Measurements from ENCODE around the gene CC2D2A.
A peak's percentile ranks its signal among the peaks of the same experiment; 100 is the strongest.
"Not testable (repeated sequence)": the region's sequence is repeated elsewhere in the genome, so short reads cannot be mapped to it uniquely, and the experiment has no call there.

CC2D2A gene

DNA sequence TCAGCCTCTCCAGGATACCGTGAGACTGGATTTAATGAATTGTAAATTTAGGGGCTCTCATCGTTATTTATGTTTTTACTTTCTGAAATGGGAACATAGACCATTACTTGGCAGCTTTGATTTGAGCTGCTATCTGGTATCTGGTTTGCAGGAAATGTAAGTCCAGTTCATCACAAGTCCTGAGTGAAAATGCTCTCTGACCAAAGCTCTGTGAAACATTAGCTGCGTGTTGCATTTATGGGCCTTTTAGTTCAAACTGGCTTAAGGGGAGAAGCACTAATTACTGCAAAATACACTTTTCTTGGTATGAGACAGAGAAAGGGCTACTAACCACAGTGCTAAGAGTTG is 420 bp downstream of the CC2D2A start:
- DNase-seq: no peak

DNA sequence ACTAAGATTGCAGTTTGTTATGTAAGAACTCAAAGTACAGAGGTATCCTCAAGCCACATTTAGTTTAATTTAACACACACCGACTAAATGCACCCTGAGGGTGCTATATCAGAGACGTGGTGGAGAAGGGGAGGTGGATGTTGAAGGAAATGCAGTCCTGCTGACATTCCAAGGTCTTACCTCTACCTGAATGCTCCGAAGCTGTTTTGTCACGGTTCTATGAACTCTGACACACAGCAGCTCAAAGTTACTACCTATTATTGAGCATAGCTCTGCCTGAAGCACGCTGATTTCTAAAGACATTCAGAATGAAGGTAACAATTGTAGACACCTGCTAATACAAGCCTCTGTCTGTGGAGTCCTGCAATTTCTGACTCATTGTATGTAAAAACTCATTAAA is 6.7 kb downstream of the CC2D2A start:
- DNase-seq: no peak

DNA sequence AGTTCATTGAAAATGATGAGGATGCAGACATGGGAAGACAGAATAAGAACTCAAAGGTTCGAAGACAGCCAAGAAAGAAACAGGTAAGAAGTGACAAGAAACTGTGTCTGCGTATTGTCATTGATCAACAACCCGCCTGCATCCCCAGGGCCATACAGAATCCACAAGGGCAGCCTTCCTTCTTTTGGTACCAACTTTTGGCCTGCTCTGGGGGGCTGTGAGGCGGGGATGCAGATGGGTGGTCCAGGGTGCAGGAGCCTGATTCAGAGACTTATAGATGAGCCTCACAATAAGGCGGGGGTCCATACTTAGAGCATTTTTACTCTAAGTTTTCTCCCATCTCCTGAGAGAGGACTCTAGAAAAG is 9.0 kb downstream of the CC2D2A start:
- DNase-seq: no peak

DNA sequence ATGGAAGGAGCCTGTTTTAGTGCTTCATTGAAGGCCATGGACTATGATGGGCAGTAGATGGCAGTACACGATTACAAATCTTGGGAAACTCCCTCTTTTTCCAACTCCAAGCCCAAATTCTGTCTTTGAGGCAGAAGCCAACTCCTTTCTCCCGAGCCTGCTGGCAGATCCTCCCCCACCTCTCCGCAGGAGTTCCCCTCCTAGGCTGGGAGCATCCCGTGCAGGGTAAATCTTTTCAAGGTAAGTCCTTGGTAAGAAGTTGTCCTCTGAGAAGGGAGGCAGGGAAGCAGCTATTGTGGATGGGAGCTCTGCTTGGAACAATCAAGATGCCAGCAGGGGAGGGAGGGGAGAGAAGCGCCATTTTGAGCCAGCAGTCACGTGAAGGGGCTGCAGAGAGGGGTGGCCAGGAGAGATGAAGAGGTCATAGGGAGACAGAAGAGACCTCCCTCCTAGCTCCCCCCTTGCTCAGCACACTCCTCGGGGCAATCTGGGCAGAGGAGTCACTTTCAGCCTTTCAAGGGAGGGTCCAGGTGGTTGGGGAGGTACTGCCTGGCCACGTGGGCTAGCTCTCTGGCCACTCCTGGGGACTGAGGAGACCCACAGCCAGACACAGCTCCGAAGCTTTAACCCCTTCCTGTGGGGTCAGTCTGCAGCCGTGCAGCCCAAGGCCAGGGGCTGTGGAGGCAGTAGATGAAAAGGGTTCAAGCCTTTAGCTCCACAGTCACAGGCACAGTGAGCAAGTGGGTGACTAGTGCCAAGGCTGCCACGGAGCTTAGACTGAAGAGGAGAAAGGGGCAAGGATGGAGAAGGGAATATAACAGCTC is 9.6 kb downstream of the CC2D2A start:
- peak; percentile 68 for DNase-seq

DNA sequence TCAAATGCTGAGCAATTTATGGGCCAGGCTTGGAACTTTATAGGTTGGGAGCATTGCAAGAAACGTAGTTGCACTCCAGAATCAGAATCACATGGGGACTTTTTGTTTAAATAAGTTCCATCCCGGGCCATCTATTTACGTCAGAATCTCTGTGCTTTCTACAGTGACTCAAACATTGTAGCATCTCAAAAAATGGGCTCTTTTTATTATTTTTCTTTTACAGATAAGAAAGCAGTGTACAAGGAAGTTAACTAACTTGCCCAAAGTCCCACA is 10.2 kb downstream of the CC2D2A start:
- no peak for DNase-seq

DNA sequence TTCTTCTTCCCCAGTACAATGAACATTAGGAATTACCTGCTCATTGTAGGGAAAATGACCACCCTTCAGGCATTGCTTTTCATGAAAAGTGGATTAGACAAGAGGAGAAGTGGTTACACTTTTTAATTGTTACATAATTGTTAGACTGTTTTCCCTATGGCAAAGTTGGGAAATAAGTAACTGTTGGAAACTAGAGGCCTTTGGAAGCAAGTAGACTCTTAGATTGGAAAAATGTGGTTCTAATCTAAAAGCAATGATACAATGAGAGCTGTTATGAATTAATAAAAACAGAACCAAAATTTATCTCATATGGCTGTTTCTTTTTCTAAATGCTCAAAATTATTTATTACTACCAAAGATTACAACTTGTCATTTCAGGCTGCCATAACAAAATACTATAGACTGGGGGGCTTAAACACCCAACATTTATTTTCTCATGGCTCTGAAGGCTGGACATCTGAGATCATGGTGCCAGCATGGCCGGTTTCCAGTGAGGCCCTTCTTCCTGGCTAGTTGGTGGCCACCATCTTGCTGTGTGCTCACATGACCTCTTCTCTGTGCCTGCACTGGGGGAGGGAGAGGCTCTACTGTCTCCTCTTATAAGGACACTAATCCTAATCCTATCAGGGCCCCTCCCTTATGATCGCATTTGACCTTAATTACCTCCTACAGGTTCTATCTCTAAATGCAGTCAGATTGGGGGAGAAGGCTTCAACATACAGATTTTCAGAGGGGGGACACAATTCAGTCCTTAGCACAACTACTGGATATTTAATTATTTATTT is 12.5 kb downstream of the CC2D2A start:
- DNase-seq: no peak

DNA sequence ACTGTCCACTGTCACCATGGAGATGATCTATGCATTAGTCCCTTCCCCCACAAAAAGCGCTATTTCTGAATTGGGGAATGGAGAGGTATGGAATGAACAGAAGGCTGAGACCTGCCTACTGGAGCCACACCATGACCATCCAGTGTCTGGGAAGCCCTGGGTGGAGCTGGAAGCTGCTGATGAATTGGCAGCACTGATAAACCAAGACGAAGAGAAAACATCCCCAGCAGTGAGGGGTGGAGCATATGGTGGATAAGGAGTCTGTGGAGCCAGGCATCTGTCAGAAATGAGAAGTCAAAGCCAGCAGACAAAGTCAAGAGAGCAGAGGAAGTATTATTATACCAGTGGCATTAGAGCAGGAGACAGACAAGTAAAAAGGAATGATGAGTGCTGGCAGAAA is 13.2 kb downstream of the CC2D2A start:
- no peak for DNase-seq

DNA sequence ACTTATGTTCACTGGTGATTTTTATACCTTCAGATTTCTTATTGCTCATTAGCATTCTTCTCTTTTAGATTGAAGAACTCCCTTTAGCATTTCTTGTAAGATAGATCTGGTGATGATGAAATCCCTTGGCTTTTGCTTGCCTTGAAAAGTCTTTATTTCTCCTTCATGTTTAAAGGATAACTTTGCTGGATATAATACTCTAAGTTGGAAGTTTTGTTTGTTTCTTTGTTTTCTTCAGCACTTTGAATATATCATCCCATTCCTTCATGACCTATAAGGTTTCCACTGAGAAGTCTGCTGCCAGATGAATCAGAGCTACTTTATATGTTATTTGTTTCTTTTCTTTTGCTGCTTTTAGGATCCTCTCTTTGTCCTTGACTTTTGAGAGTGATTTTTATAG is 18.5 kb downstream of the CC2D2A start:
- DNase-seq: no peak

DNA sequence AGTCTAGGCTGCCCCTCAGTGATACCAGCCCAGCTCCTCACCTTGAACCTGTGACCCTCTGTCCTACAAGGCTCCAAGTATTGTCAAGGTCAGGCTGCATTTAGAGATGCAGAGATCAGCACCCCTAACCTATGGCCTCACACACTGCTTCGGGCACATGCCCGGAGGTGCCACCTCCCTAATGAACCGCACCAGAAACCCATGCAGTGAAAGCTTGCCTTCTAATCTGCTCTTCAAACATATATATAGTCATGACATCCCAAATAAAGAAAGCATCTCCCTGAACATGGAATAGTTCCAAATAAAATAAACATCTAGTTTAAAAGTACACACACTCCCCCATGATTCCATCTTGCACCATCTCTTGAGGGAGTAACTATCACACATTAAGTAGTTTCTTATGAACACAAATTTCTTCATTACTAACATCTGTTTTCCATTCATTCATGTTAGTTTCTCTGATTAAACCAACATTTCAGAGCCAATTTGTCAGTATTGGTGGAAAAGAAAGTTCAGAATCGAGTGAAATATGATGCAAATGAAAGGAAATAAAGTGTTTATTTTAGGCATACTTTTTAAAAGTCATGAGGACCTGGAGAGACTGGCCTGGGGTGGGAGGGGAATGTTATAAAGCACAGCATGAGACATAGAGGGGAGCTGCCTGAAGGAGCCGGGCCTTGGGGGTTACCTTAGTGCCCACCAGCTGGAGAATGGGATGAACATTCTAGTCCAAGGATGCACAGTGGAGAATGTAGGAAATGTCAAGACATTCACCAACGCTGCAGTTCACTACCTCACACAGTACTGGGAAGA is 19.2 kb downstream of the CC2D2A start:
- no peak for DNase-seq

DNA sequence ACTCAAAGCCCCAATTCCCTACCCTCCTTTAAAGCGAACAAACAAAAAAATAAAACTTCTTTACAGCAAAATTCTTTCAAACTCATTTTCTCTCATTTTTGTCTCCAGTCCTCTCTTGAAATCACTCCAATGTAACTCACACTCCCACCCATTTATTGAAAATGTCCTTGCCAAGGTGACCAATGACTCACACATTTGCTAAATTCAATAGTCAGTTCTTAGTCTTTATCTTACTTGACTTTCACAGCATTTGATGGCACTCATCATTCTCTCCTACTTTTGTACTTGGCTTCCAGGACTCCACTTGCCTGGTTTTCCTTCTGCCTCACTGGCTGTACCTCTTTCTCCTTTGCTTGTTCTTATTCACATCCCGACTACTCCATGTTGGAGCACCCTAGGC is 19.9 kb downstream of the CC2D2A start:
- DNase-seq: no peak

DNA sequence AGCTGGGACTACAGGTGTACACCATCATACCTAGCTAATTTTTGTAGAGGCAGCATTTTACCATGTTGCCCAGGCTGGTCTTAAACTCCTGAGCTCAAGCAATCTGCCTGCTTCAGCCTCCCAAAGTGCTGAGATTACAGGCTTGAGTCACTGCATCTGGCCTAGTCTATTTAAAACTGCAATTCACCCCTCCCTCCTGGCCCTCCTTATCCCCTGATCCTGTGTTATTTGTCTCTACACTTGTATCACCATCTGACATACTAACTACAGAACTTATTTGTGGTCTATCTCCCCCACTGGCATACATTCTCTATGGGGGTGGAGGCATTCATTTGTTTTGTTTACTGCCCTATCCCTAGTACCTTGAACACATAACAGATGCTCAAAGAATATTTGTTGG is 23.7 kb downstream of the CC2D2A start:
- no peak for DNase-seq

DNA sequence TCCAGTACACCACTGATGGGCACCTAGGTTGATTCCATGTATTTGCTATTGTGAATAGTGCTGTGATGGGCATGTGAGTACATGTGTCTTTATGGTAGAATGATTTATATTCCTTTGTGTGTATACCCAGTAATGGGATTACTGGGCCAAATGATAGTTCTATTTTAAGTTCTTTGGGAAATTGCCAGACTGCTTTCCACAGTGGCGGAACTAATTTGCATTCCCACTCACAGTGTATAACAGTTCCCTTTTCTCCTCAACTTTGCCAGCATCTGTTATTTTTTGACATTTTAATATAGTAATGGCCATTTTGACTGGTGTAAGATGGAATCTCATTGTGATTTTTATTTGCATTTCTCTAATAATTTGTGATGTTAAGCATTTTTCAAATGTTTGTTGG is 25.9 kb downstream of the CC2D2A start:
- DNase-seq: no peak

DNA sequence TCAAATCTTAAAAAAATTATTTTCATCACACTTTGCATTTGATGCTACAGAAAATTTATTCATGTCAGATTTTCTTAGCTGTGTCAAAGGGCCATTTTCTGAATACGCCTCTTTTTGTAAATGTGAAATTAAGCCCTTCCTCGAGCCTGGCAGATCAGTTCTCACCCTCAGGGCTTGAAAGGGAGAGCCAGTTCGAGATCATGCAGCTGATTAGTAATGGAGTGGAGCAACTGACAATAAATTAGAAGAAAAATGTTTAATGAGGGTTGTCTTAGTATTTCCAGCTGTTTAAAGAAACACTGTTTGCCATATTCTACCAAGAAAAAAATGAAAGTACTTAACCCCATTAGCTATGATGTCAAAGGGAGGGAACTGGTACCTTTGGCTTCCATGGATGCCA is 28.7 kb downstream of the CC2D2A start:
- no peak for DNase-seq

DNA sequence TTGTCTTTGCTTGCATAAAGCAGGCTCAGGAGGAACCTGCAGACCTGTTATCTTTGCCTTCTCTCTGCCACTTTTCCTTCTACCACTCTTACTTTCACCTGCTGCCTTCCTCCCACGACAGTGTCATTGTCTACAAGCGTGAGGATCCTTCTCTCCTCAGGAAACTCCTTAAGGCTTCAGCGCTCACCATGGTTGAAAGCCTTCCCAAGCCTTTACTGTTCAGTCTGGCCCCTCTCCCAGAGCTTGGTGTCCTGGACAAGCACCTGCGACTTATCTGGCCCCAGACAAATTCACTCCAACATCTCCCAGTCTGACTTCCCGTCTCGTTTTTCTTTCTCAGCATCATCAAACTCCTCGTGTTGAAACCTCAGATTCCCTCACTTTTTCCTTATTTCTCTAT is 31.0 kb downstream of the CC2D2A start:
- no peak for DNase-seq

DNA sequence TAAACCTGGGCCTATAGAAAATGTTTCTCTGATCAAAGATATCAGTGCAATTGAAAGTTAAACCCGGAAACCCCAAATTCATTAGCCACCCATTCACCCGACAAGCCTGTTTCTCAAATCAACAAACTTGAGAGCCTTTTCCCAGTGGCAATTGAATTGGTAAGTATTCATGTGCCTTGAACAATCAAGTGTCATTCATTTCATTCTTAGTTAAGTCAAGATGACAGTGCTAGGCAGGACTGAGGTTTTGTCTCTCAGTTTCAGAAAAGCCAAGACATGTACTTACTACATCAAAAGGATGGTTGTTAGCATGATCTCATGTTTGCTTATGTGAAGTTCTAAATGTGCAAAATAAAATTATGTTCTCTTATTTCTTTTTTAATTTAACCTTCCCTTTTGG is 32.3 kb downstream of the CC2D2A start:
- no peak for DNase-seq

DNA sequence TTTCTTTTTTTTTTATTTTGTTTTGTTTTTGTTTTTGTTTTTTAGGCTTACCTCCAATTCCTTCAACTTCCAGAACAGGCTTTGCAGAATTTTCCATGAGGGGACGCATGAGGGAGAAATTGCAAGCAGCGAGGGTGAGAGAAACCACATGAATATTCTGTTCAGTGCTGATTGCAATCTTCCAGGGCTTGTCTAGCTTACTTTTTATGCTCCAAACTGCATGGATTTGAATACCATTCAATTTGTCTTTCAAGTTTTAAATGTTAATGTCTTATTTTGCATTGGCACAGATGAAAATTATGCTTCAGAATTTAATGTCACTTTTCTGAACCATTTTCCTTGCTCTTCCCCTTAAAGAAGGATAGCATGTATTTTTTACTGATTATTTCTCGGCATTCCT is 32.7 kb downstream of the CC2D2A start:
- DNase-seq: no peak

DNA sequence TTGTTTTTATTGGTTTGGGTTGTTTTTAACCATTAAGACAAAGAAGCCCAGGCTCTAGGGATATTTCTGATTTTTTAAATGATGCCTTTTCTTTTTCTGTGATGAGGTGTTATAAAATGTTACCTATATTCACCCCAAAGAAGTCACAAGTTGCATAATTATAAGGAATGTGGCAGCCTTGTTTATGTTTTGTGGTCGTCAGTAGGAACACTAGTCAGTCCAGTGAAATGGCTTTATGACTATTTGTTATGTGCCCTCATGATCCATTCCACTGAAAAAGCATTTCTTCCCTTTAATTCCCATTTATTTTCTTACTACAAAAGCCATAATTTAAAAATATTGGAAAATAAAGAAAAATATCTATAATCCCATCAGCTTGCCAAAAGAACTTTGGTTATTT is 34.4 kb downstream of the CC2D2A start:
- DNase-seq: no peak

DNA sequence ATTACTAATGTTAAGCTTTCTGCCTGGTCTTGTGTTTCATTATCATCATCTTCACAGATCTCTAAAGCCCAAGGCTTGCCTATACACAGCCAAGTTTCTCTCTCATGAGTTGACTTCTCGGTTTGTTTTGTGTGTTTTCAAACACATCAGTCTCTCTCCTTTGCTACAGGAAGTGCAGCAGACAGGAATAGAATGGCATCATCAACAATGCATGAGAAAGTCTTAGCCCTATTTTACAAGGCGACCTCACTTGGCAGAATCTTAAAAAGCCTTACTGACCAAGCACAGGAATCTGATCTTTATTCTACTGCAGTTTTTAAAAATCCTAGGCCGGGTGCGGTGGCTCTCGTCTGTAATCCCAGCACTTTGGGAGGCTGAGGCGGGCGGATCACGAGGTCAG is 36.8 kb downstream of the CC2D2A start:
- DNase-seq: no peak

DNA sequence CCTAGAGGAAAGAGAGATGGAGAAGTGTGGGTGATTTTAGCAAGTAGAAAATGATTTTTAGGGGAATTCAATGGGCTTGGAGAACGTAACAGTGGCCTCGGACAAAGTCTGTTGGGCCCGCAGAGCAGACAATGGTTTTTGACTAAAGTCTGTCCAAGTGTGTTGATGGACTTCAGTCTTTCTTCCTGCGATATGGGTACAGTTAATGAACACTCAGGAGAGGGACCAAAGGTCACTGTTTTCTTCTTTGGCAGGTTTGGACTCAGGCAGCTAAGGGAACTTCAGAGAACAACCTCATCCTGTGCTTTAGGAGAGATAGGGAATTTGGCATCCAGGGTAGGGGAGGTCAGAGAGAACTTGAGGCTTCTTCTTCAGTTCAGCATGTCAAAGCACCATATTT is 38.0 kb downstream of the CC2D2A start:
- DNase-seq: no peak

DNA sequence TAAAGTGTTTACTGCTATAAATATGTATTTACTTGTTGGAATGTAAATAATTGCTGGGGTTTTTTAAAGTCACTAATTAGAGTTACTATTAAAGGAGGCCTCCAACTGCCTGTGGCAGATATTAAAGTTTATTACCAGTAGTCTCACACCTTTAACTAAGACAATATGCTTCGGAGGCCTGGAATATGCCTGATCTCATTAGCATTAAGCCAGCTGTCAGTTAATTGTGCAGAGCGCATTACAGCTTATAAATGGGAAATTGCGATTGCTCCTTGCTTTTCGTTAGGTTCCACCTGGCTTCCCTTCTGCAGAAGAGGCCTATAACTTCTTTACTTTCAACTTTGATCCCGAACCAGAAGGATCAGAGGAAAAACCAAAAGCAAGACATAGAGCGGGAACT is 41.3 kb downstream of the CC2D2A start:
- DNase-seq: no peak

DNA sequence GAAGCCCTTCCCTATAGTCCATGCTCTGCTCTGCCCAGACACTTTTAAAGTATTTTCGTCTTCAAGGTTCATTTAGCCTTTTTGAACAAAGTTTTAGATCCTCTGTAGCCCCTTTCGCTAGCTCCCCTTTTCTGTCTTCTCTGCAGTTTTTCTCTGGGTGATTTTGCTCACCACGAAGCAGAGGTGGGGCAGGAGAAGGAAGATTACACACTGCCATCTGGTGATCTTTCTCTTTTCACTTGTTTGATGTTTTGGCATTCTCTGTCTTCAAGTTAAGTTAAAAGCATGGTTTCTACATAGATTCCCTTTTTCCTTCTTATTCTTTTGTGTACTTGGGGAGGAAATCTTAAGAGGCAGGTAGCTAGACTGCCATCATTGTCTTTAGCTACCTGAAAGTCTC is 43.9 kb downstream of the CC2D2A start:
- no peak for DNase-seq

DNA sequence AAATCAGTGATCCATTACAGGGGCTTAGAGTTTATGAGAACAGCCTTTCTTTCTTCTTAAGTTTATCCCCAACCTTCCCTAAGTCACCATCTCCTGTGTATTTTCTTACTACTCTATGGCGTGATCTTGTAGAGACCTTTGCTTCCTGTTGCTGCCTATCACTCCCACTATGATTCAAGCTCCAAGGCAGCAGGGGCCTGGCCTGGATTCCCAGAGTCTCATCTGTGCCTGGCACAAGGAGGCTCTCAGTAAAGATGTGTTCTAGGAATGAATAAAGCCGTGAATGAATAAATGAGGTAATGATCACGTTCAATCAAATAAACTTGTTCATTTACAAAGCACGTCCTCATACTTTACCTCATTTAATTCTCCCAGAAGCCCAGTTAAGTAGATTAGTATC is 45.4 kb downstream of the CC2D2A start:
- no peak for DNase-seq

DNA sequence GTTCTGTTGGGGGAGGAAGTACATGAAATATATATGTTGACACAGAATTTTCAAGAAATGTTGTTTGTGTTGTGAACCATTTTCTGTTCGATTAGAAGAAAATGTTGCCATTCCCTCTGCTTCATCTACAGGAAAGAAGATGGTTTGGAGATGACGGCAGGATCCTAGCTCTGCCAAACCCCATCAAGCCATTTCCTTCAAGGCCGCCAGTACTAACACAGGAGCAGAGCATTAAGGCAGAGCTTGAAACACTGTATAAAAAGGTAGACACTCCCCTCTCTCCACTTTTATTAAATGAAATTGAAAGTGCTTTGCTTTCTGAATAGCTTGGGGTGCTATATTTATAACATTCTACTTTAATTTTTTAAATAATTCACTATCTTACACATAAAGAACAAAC is 46.8 kb downstream of the CC2D2A start:
- DNase-seq: no peak

DNA sequence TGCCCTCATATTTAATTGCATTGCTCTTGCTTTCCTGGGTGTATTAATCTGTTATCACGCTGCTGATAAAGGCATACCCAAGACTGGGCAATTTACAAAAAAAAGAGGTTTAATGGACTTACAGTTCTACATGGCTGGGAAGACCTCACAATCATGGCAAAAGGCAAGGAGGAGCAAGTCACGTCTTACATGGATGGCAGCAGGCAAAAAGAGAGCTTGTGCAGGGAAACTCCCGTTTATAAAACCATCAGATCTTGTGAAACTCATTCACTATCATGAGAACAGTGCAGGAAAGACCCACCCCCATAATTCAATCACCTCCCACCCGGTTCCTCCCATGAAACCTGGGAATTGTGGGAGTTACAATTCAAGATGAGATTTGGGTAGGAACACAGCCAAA is 48.0 kb downstream of the CC2D2A start:
- DNase-seq: not testable (repeated sequence)
